ENCODE results near the gene TVP23A.

Gene TVP23A

DNA sequence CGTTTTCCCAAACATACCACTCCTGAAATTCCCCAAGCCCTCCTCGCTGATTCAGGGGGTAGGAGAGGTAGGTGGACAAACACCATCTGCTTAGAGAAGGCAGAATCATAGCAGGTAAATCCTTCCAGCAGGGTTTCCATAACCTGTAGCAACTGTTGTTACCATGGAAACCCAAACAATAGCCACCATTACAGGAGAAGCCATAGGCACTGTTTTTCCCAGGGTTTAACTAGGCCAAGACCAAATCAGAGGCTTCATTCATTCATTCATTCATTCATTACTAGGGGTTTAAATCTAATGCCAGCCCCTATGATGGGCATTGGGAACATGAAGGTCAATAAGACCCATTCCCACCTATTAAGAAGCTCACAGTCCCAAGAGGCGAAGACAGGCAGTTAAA, 32.9 kb upstream of the TVP23A start:
- no peak overlapping the region for H3K4me3 Mint-ChIP-seq
- DNase-seq: no peak
- H3K9me3 Mint-ChIP-seq: no peaks in the 10 kb centered on the region
- no peak overlapping the region for H3K27ac Mint-ChIP-seq
- TF ChIP-seq, protein P1, sequence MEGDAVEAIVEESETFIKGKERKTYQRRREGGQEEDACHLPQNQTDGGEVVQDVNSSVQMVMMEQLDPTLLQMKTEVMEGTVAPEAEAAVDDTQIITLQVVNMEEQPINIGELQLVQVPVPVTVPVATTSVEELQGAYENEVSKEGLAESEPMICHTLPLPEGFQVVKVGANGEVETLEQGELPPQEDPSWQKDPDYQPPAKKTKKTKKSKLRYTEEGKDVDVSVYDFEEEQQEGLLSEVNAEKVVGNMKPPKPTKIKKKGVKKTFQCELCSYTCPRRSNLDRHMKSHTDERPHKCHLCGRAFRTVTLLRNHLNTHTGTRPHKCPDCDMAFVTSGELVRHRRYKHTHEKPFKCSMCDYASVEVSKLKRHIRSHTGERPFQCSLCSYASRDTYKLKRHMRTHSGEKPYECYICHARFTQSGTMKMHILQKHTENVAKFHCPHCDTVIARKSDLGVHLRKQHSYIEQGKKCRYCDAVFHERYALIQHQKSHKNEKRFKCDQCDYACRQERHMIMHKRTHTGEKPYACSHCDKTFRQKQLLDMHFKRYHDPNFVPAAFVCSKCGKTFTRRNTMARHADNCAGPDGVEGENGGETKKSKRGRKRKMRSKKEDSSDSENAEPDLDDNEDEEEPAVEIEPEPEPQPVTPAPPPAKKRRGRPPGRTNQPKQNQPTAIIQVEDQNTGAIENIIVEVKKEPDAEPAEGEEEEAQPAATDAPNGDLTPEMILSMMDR (IDR thresholded peaks at IDR 0.05): no peak
- H3K4me1 Mint-ChIP-seq: no peaks in the 10 kb centered on the region
- H3K27me3 Mint-ChIP-seq (ENCODE audit: low read depth, poor library complexity): peaks cover 11% of the 10 kb centered on the region
- H3K36me3 Mint-ChIP-seq (ENCODE audit: low read depth): no peaks in the 10 kb centered on the region

GRCh38 chr16:10850478-10850850, 31.9 kb upstream of the TVP23A start:
- DNase-seq: no peak
- Mint-ChIP-seq H3K36me3 (ENCODE audit: low read depth) (no peaks in the 10 kb centered on the region), H3K9me3 (no peaks in the 10 kb centered on the region), H3K27me3 (ENCODE audit: low read depth, poor library complexity) (peaks cover 7% of the 10 kb centered on the region), H3K4me1 (no peaks in the 10 kb centered on the region), H3K4me3 (no peak overlapping the region), H3K27ac (no peak overlapping the region)
- TF ChIP-seq, protein P1 (IDR thresholded peaks at IDR 0.05): no peak

DNA sequence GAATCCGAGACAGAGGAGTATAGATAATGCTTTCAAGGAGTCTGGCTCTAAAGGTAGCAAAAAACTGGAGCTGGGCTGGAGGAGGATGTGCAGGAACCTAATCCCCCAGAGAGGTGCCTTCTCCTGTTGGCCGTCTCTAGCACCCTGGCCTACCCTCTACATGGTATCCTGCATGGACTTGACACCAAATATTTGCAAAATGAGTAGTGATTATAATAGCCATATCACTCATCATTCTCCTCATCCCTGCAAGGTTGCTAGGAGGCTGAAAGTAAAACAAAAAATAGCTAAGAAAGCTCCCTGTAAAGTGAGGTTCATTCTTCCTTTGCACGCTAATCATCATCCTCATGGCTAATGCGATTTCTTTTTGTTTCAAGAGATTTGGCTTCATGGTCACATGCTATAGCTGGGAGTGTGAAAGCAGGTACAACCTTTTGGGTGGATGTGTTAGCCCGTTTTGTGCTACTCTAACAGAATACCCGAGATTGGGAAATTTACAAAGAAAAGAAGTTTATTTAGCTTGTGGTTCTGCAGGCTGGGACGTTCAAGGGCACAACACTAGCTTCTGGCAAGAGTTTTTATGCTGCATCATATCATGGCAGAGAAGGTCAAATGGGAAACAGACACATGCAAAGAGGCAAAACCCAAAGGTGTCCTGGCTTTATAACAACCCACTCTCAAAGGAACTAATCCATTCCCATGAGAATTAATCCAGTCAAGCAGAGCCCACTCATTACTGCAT, 31.3 kb upstream of the TVP23A start:
- Mint-ChIP-seq H3K4me1 (no peaks in the 10 kb centered on the region), H3K9me3 (no peaks in the 10 kb centered on the region), H3K36me3 (ENCODE audit: low read depth) (no peaks in the 10 kb centered on the region), H3K27me3 (ENCODE audit: low read depth, poor library complexity) (peaks cover 7% of the 10 kb centered on the region), H3K4me3 (no peak overlapping the region), H3K27ac (no peak overlapping the region)
- DNase-seq: no peak
- TF ChIP-seq, protein P1 (IDR thresholded peaks at IDR 0.05): no peak

GRCh38 chr16:10847176-10847575, 28.6 kb upstream of the TVP23A start:
- Mint-ChIP-seq H3K27ac (no peak overlapping the region), H3K9me3 (no peaks in the 10 kb centered on the region), H3K4me1 (no peaks in the 10 kb centered on the region), H3K27me3 (ENCODE audit: low read depth, poor library complexity) (peaks cover 15% of the 10 kb centered on the region), H3K4me3 (no peak overlapping the region), H3K36me3 (ENCODE audit: low read depth) (no peaks in the 10 kb centered on the region)
- DNase-seq: no peak
- TF ChIP-seq, protein P1 (IDR thresholded peaks at IDR 0.05): no peak

DNA sequence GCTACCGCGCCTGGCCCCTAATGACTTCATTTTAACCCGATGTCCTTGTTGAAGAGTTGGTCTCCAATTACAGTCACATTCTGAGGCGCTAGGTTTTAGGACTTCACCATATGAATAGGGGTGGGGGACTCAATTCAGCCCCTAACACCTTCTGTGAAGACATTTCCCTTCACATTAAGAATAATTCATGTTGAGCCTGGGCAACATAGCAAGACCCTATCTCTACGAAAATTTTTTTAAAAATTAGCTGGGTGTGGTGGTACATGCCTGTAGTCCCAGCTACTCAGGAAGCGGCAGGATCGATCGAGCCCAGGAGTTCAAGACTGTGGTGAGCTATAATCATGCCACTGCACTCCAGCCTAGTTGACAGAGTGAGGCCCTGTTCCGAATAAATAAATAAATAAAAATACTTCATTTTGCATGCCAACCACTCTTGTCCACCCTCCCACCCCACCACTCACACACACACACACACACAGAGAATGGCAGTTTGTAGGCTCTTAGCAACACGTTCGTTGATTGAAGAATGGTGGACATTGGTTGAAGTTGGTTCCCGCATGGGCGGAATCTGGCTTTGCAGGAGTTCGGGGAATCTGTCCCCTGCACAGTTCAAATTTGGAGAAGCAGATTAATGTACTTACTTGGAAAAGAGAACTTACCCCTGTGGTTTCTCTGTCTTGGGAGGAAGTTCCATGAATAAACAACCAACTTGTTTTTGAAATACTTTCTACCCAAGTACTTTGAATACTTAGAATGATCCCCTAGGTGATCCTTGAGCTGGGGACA, 27.8 kb upstream of the TVP23A start:
- Mint-ChIP-seq H3K4me1 (no peaks in the 10 kb centered on the region), H3K27ac (no peak overlapping the region), H3K4me3 (no peak overlapping the region), H3K36me3 (ENCODE audit: low read depth) (no peaks in the 10 kb centered on the region), H3K9me3 (no peaks in the 10 kb centered on the region), H3K27me3 (ENCODE audit: low read depth, poor library complexity) (peaks cover 16% of the 10 kb centered on the region)
- TF ChIP-seq, protein P1 (IDR thresholded peaks at IDR 0.05): no peak
- DNase-seq: no peak

All from nephron progenitor cell (in vitro differentiated cells).